IMR-90 (cell line): Measurements from ENCODE around the gene KCNAB1. TPM values are rescaled to one million over a fixed set of nuclear protein-coding genes. Genes with fewer than 3 reads are reported as not detected.

Experiments
- ATAC-seq: fragments of 200-7000 bp; cut with Tn5 transposase; 2 replicates; pipeline ENCODE4 v1.9.1; 2020; ENCODE audit warnings: low read depth, mild to moderate bottlenecking, moderate library complexity
- BruUV-seq: library from RNA; stranded (reverse); fragments of 400-500 nt; replicated peaks from 2 replicates; lab custom pipeline; 2021; lab: Mats Ljungman, UMichigan
- CTCF ChIA-PET: fragments of 300-600 bp; formaldehyde crosslinking; extraction: SDS; loops from one replicate; lab custom pipeline; 2021; ENCODE audit warnings: antibody characterized with exemption; lab: Yijun Ruan, JAX
- POLR2A ChIA-PET: fragments of 300-600 bp; sonication (Branson Sonifier 250); formaldehyde crosslinking; loops from one replicate; lab custom pipeline; 2022; ENCODE audit warnings: antibody characterized with exemption; ENCODE audit not compliant: unreplicated experiment; lab: Charles Lee
- DNase-seq: peaks from one replicate; pipeline ENCODE4 v3.0.0; 2013
- H2AFZ ChIP-seq: replicated peaks from 2 replicates; pipeline ENCODE3; 2013; ENCODE audit warnings: low read length, mild to moderate bottlenecking; ENCODE audit not compliant: poor library complexity
- H2AK5ac ChIP-seq: 2 replicates; pipeline ENCODE4 v1.6.1; 2013; ENCODE audit warnings: low read depth, low read length, inconsistent platforms
- H2AK9ac ChIP-seq: replicated peaks from 2 replicates; pipeline ENCODE3; 2013; ENCODE audit warnings: mild to moderate bottlenecking, low read depth, low read length, moderate library complexity; ENCODE audit not compliant: poor library complexity
- H2BK120ac ChIP-seq: 2 replicates; pipeline ENCODE4 v1.6.1; 2013; ENCODE audit warnings: low read depth, low read length, inconsistent platforms
- H2BK15ac ChIP-seq: 3 replicates; pipeline ENCODE4 v1.6.1; 2013; ENCODE audit warnings: low read depth, low read length, inconsistent platforms
- H2BK20ac ChIP-seq: 2 replicates; pipeline ENCODE4 v1.6.1; 2013; ENCODE audit warnings: low read depth, mild to moderate bottlenecking, inconsistent platforms, low read length, moderate library complexity
- H2BK5ac ChIP-seq: 2 replicates; pipeline ENCODE4 v1.6.1; 2013; ENCODE audit warnings: mild to moderate bottlenecking, low read depth, low read length, inconsistent platforms; ENCODE audit not compliant: poor library complexity, severe bottlenecking
- H3K14ac ChIP-seq: replicated peaks from 2 replicates; pipeline ENCODE4 v1.6.1; 2013; ENCODE audit warnings: low read depth, low read length, inconsistent platforms
- H3K18ac ChIP-seq: 2 replicates; pipeline ENCODE4 v1.6.1; 2013; ENCODE audit warnings: low read depth, low read length, control low read depth
- H3K23ac ChIP-seq: 2 replicates; pipeline ENCODE4 v1.6.1; 2013; ENCODE audit warnings: low read depth, low read length, inconsistent platforms
- H3K27ac ChIP-seq: 2 replicates; pipeline ENCODE4 v1.5.1; 2013; ENCODE audit warnings: mild to moderate bottlenecking, control low read depth, low read length; ENCODE audit not compliant: insufficient read depth
- H3K27me3 ChIP-seq: 2 replicates; pipeline ENCODE4 v1.6.1; 2013; ENCODE audit warnings: low read length; ENCODE audit not compliant: control insufficient read depth, insufficient read depth
- H3K36me3 ChIP-seq: 2 replicates; pipeline ENCODE4 v1.6.1; 2013; ENCODE audit warnings: low read length, mixed read lengths; ENCODE audit not compliant: control insufficient read depth, insufficient read depth
- H3K4ac ChIP-seq: 2 replicates; pipeline ENCODE4 v1.6.1; 2013; ENCODE audit warnings: low read depth, low read length, inconsistent platforms
- H3K4me1 ChIP-seq: 2 replicates; pipeline ENCODE4 v1.6.1; 2013; ENCODE audit warnings: low read length, mixed read lengths; ENCODE audit not compliant: control insufficient read depth, insufficient read depth
- H3K4me2 ChIP-seq: 2 replicates; pipeline ENCODE4 v1.6.1; 2013; ENCODE audit warnings: low read depth, mild to moderate bottlenecking, control low read depth, low read length, moderate library complexity
- H3K4me3 ChIP-seq: 2 replicates; pipeline ENCODE4 v1.5.1; 2013; ENCODE audit warnings: low read depth, mild to moderate bottlenecking, control low read depth, low read length, moderate library complexity; ENCODE audit not compliant: insufficient read depth
- H3K56ac ChIP-seq: 2 replicates; pipeline ENCODE4 v1.6.1; 2013; ENCODE audit warnings: low read length, inconsistent platforms; ENCODE audit not compliant: insufficient read depth; ENCODE audit errors: extremely low read depth
- H3K79me1 ChIP-seq, 2 experiments: 2 replicates each; pipeline ENCODE4 v1.6.1; 2013; ENCODE audit warnings: low read length in 2 of 2, inconsistent platforms in 1 of 2, low read depth in 1 of 2
- H3K9ac ChIP-seq: 2 replicates; pipeline ENCODE4 v1.6.1; 2013; ENCODE audit warnings: low read depth, low read length, control low read depth
- H3K9me1 ChIP-seq: 2 replicates; pipeline ENCODE4 v1.6.1; 2013; ENCODE audit warnings: low read length, inconsistent platforms; ENCODE audit not compliant: insufficient read depth
- H3K9me3 ChIP-seq: 2 replicates; pipeline ENCODE4 v1.6.1; 2013; ENCODE audit warnings: low read length; ENCODE audit not compliant: control insufficient read depth, insufficient read depth
- H4K20me1 ChIP-seq: 2 replicates; pipeline ENCODE4 v1.6.1; 2013; ENCODE audit warnings: low read length, inconsistent platforms; ENCODE audit not compliant: insufficient read depth
- H4K5ac ChIP-seq: 2 replicates; pipeline ENCODE4 v1.6.1; 2013; ENCODE audit warnings: mild to moderate bottlenecking, low read depth, low read length, control low read depth
- H4K8ac ChIP-seq, 2 experiments: 2 replicates each; pipeline ENCODE4 v1.6.1; 2013; ENCODE audit warnings: low read depth in 2 of 2, low read length in 2 of 2, control low read depth in 1 of 2, inconsistent platforms in 1 of 2
- H4K91ac ChIP-seq: 2 replicates; pipeline ENCODE4 v1.6.1; 2013; ENCODE audit warnings: low read depth, low read length, inconsistent platforms; ENCODE audit not compliant: insufficient read depth
- CEBPB ChIP-seq: IDR thresholded peaks from 2 replicates; pipeline ENCODE4 v1.6.1; 2012; ENCODE audit warnings: low read depth, low read length, improper control_type of control experiment
- MAFK ChIP-seq: IDR thresholded peaks from 2 replicates; pipeline ENCODE4 v1.6.1; 2012; ENCODE audit warnings: low read depth, low read length, improper control_type of control experiment
- RAD21 ChIP-seq: IDR thresholded peaks from 2 replicates; pipeline ENCODE4 v1.6.1; 2012; ENCODE audit warnings: low read length, improper control_type of control experiment
- WGBS, 2 experiments: methylation state at CpG; one replicate each; pipeline versions ENCODE4 v1.1.5 to v1.1.7; 2013; ENCODE audit warnings: missing lambda C conversion rate in 2 of 2; ENCODE audit not compliant: insufficient read length in 1 of 2; ENCODE audit errors: extremely low coverage in 2 of 2; 5-methylcytosine and 5-hydroxymethylcytosine counted together
- dilution Hi-C: fragments of 300-500 bp; cut with HindIII; formaldehyde crosslinking; loops from one replicate; pipeline ENCODE4 v1.14.3; 2018; ENCODE audit warnings: low sequenced_read_pairs; ENCODE audit not compliant: unreplicated experiment
- in situ Hi-C: fragments of 300-500 bp; cut with MboI; formaldehyde crosslinking; loops from 3 replicates; pipeline ENCODE4 v1.14.3; 2019; ENCODE audit warnings: low sequenced_read_pairs, inconsistent platforms, mixed read lengths
- intact Hi-C: fragments of 100-400 bp; cut with micrococcal nuclease; formaldehyde crosslinking; loops from 2 replicates; pipeline ENCODE4 v1.10.0; 2022
- polyA plus RNA-seq, 3 experiments: library from polyadenylated mRNA; depleted of rRNA; stranded (reverse); fragments of >200 nt; gene quantifications; 2 replicates each; pipeline ENCODE4 v1.2.3, GENCODE V29; 2012; ENCODE audit warnings: low replicate concordance in 1 of 3
- total RNA-seq: library from RNA; depleted of rRNA; stranded (reverse); fragments of >200 nt; gene quantifications from 2 replicates; pipeline ENCODE4 v1.2.3, GENCODE V29; 2012

Gene KCNAB1
- total and polyA plus RNA-seq, 2 of the 4 experiments (the other 2 are of a cell fraction), result under 0.01 to 0.07 TPM

DNA sequence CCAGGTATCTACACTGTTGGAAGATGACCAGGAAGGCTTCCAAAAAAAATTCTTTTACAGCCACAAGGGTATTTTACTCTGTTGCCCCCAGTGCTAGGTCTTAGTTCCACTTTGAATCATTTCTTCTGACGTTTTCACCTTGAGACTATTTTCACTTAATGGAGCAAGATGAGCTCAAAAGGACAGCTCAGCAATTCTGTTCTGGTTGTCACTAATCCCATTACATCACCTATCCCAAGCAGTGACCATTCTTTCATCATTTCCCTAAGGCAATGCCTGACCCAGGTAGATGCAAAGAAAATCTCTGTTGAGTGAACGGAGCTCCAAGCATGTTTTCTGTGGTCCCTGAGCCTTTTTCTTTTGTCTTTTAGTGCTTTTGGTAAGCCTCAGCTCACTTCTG, 210.0 kb downstream of the KCNAB1 start:
- no CpG with 5 or more reads among the region's 2 CpGs for WGBS, 2 experiments
- Histone ChIP-seq H2AFZ (no peak overlapping the region), H3K14ac (no peak overlapping the region), H2AK5ac (no peak overlapping the region), H3K4me1 (no peaks in the 10 kb centered on the region), H4K20me1 (no peaks in the 10 kb centered on the region), H3K79me1 (no peaks in the 10 kb centered on the region), H4K5ac (no peak overlapping the region), H3K9ac (no peak overlapping the region), H2BK5ac (no peak overlapping the region), H2BK20ac (no peak overlapping the region), H3K56ac (no peak overlapping the region), H2BK120ac (no peak overlapping the region), H2BK15ac (no peak overlapping the region), H3K18ac (no peak overlapping the region), H3K9me1 (no peaks in the 10 kb centered on the region), H3K4ac (no peak overlapping the region), H3K36me3 (no peaks in the 10 kb centered on the region), H3K23ac (no peak overlapping the region), H4K8ac (no peak overlapping the region), H3K27me3 (peaks cover 2% of the 10 kb centered on the region; the same call in 1 of the 2 replicates), H2AK9ac (no peak overlapping the region), H3K4me3 (no peak overlapping the region), H3K27ac (no peak overlapping the region), H4K91ac (no peak overlapping the region), H3K4me2 (no peak overlapping the region), H3K9me3 (no peaks in the 10 kb centered on the region)
- TF ChIP-seq CEBPB (no peak), MAFK (no peak), RAD21 (no peak)
- DNase-seq (no peak), ATAC-seq (no peak)
- intact Hi-C loops, result no loop called here
- CTCF ChIA-PET, result no interaction called here
- BruUV-seq, result no TSS peak
- dilution Hi-C loops, result no loop called here
- POLR2A ChIA-PET, result interaction anchor here (0.8 kb wide), 1 partner anchor 11 kb away, joined by 3 read pairs; no protein-coding TSS in a partner anchor
- in situ Hi-C loops, result no loop called here
